LNCAP (cell line): ENCODE measurements around the gene ZDHHC22.
A peak's percentile ranks its signal among the peaks of the same experiment; 100 is the strongest.

Experiments used
- CTCF ChIP-seq: fragments of 450-650 bp; IDR thresholded peaks from 2 replicates; pipeline ENCODE4 v1.5.1; 2017; ENCODE audit warnings: mild to moderate bottlenecking

The ZDHHC22 gene

GRCh38 chr14:77097700-77098528 lies 43.7 kb downstream of the ZDHHC22 start, which contains the start of gene CIPC:
Gene CIPC, plus strand, starts transcription at chr14:77098258. Its CDS starts 7,451 bp downstream, at chr14:77105709.
- no peak for TF ChIP-seq CTCF

DNA sequence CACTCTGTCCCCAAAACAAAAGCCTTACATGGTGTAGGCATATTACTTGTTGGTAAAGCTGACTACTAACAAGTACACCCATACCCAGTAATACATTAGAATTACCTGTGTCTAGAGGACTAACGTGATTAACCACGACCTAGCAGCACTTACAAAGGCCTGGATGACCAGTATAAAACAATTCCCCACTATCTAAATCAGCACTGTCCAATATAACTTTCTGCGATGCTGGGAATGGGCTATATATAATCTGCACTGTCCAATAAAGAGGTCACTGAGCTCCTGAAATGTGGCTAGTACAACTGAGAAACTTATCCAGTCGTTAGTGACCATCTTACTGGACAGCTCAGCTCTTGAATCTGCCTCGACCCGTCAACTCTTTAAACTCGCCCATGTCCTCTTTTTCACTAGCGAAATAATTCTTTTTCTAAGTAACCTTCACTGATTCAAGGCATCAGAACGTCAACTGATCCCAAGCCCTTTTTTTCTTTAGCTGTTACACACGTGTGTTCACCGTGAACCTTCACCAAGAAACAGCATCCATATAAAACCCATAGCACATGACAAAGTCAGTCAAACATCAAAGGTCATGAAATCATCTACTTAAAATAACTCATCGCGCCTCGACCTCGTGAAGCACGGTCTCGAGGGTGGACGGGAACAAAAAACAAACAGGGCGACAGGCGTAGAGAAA lies 44.4 kb downstream of the ZDHHC22 start:
- TF ChIP-seq CTCF, result no peak

GRCh38 chr14:77094672-77095284 lies 46.8 kb downstream of the ZDHHC22 start:
- peak; percentile 82 for TF ChIP-seq CTCF

DNA sequence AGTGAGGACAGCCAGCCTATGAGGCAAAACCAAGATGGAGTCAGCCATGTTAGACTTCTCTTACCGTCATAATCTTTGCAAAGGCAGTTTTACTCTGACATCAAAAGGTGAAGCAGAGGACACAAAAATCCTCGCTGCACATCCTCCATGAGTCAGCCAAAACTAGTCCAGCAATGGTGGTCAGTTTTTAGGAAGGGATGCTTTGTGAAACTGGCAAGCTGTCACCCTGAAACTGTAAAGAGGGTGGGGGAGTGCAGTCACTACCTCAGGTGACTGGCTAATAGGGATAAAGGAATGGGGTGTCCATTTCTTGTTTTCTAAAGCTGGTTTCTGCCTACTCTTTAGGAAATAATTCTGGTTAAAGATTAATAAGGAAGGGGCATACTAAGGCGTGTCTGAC lies 48.9 kb downstream of the ZDHHC22 start:
- TF ChIP-seq CTCF, result no peak

- TF ChIP-seq CTCF, result no peak
Observed at GRCh38 chr14:77091518-77091917, 50.1 kb downstream of the ZDHHC22 start.

DNA sequence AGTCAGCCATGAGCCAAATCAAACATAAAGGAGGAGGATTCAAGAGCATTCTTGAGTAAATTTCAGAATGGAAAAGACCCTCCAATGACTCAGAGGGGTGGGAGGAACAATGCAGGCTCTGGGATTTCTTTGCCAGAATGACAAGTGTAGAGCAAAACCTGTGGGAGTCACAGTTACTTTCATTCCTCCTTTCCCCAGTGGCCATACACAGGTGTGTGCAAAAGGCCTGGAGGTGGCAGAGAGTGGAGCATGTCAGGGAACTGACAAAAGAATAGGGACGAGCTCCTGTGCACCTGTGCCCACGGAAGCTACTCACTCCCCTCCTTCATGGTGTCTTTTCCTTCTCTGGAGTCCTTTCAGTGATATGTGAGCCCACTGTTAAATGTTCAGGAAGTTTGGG lies 52.9 kb downstream of the ZDHHC22 start:
- no peak for TF ChIP-seq CTCF

- TF ChIP-seq CTCF, result no peak
Observed at GRCh38 chr14:77088219-77088618, 53.4 kb downstream of the ZDHHC22 start.
